ENCODE results near the gene TRAPPC5.
A peak's percentile ranks its signal among the peaks of the same experiment; 100 is the strongest.

Gene TRAPPC5

GRCh38 chr19:7709932-7710460, 29.4 kb downstream of the TRAPPC5 start:
- Histone ChIP-seq H3K36me3 (ENCODE audit: insufficient read depth, low read length) (no peaks in the 10 kb centered on the region), H3K4me1 (ENCODE audit: insufficient read depth, low read length) (no peaks in the 10 kb centered on the region), H3K9ac (ENCODE audit: low read depth, low read length) (no peak overlapping the region), H3K9me3 (ENCODE audit: control insufficient read depth, insufficient read depth, low read length) (no peaks in the 10 kb centered on the region)

GRCh38 chr19:7710616-7711015, 30.0 kb downstream of the TRAPPC5 start:
- H3K9me3 ChIP-seq (ENCODE audit: control insufficient read depth, insufficient read depth, low read length): no peaks in the 10 kb centered on the region
- H3K4me1 ChIP-seq (ENCODE audit: insufficient read depth, low read length): no peaks in the 10 kb centered on the region
- no peaks in the 10 kb centered on the region for H3K36me3 ChIP-seq (ENCODE audit: insufficient read depth, low read length)
- no peak overlapping the region for H3K9ac ChIP-seq (ENCODE audit: low read depth, low read length)

- Histone ChIP-seq H3K4me1 (ENCODE audit: insufficient read depth, low read length) (no peaks in the 10 kb centered on the region), H3K36me3 (ENCODE audit: insufficient read depth, low read length) (no peaks in the 10 kb centered on the region), H3K9ac (ENCODE audit: low read depth, low read length) (no peak overlapping the region), H3K9me3 (ENCODE audit: control insufficient read depth, insufficient read depth, low read length) (no peaks in the 10 kb centered on the region)
Observed at GRCh38 chr19:7715671-7716070, 35.0 kb downstream of the TRAPPC5 start.

GRCh38 chr19:7716762-7717161, 36.1 kb downstream of the TRAPPC5 start:
- no peaks in the 10 kb centered on the region for H3K9me3 ChIP-seq (ENCODE audit: control insufficient read depth, insufficient read depth, low read length)
- no peak overlapping the region for H3K9ac ChIP-seq (ENCODE audit: low read depth, low read length)
- H3K36me3 ChIP-seq (ENCODE audit: insufficient read depth, low read length): no peaks in the 10 kb centered on the region
- H3K4me1 ChIP-seq (ENCODE audit: insufficient read depth, low read length): no peaks in the 10 kb centered on the region

- Histone ChIP-seq H3K9ac (ENCODE audit: low read depth, low read length) (no peak overlapping the region), H3K36me3 (ENCODE audit: insufficient read depth, low read length) (no peaks in the 10 kb centered on the region), H3K4me1 (ENCODE audit: insufficient read depth, low read length) (no peaks in the 10 kb centered on the region)
Observed at GRCh38 chr19:7718668-7719067, 38.0 kb downstream of the TRAPPC5 start.

GRCh38 chr19:7720351-7720750, 39.7 kb downstream of the TRAPPC5 start:
- Histone ChIP-seq H3K9me3 (ENCODE audit: control insufficient read depth, insufficient read depth, low read length) (no peaks in the 10 kb centered on the region), H3K9ac (ENCODE audit: low read depth, low read length) (no peak overlapping the region), H3K36me3 (ENCODE audit: insufficient read depth, low read length) (no peaks in the 10 kb centered on the region), H3K4me1 (ENCODE audit: insufficient read depth, low read length) (no peaks in the 10 kb centered on the region)

More at GRCh38 chr19:7718668-7719067, 38.0 kb downstream of the TRAPPC5 start:
- no peaks in the 10 kb centered on the region for H3K9me3 ChIP-seq (ENCODE audit: control insufficient read depth, insufficient read depth, low read length)

GRCh38 chr19:7722231-7722651, 41.6 kb downstream of the TRAPPC5 start:
- no peak overlapping the region for H3K9ac ChIP-seq (ENCODE audit: low read depth, low read length)
- no peaks in the 10 kb centered on the region for H3K9me3 ChIP-seq (ENCODE audit: control insufficient read depth, insufficient read depth, low read length)
- no peaks in the 10 kb centered on the region for H3K36me3 ChIP-seq (ENCODE audit: insufficient read depth, low read length)
- no peaks in the 10 kb centered on the region for H3K4me1 ChIP-seq (ENCODE audit: insufficient read depth, low read length)

- Histone ChIP-seq H3K9ac (ENCODE audit: low read depth, low read length) (no peak overlapping the region), H3K36me3 (ENCODE audit: insufficient read depth, low read length) (no peaks in the 10 kb centered on the region), H3K4me1 (ENCODE audit: insufficient read depth, low read length) (no peaks in the 10 kb centered on the region)
Observed at GRCh38 chr19:7725791-7726190, 45.2 kb downstream of the TRAPPC5 start.

GRCh38 chr19:7729211-7729610, 48.6 kb downstream of the TRAPPC5 start:
- Histone ChIP-seq H3K4me1 (ENCODE audit: insufficient read depth, low read length) (no peaks in the 10 kb centered on the region), H3K9ac (ENCODE audit: low read depth, low read length) (peak overlapping the region; percentile 17; the same call in 1 of the 2 replicates), H3K9me3 (ENCODE audit: control insufficient read depth, insufficient read depth, low read length) (no peaks in the 10 kb centered on the region), H3K36me3 (ENCODE audit: insufficient read depth, low read length) (no peaks in the 10 kb centered on the region)

More at GRCh38 chr19:7725791-7726190, 45.2 kb downstream of the TRAPPC5 start:
- no peaks in the 10 kb centered on the region for H3K9me3 ChIP-seq (ENCODE audit: control insufficient read depth, insufficient read depth, low read length)

GRCh38 chr19:7729831-7730285, 49.2 kb downstream of the TRAPPC5 start:
- H3K9ac ChIP-seq (ENCODE audit: low read depth, low read length): peak overlapping the region; percentile 45
- H3K4me1 ChIP-seq (ENCODE audit: insufficient read depth, low read length): no peaks in the 10 kb centered on the region
- H3K9me3 ChIP-seq (ENCODE audit: control insufficient read depth, insufficient read depth, low read length): no peaks in the 10 kb centered on the region
- no peaks in the 10 kb centered on the region for H3K36me3 ChIP-seq (ENCODE audit: insufficient read depth, low read length)

- Histone ChIP-seq H3K4me1 (ENCODE audit: insufficient read depth, low read length) (no peaks in the 10 kb centered on the region), H3K9me3 (ENCODE audit: control insufficient read depth, insufficient read depth, low read length) (no peaks in the 10 kb centered on the region), H3K9ac (ENCODE audit: low read depth, low read length) (peak overlapping the region; percentile 45), H3K36me3 (ENCODE audit: insufficient read depth, low read length) (no peaks in the 10 kb centered on the region)
Observed at GRCh38 chr19:7730286-7731217, 49.9 kb downstream of the TRAPPC5 start.

- H3K36me3 ChIP-seq (ENCODE audit: insufficient read depth, low read length): no peaks in the 10 kb centered on the region
- no peaks in the 10 kb centered on the region for H3K9me3 ChIP-seq (ENCODE audit: control insufficient read depth, insufficient read depth, low read length)
- no peak overlapping the region; the same call in 1 of the 2 replicates for H3K9ac ChIP-seq (ENCODE audit: low read depth, low read length)
- no peaks in the 10 kb centered on the region for H3K4me1 ChIP-seq (ENCODE audit: insufficient read depth, low read length)
Observed at GRCh38 chr19:7731218-7731595, 50.6 kb downstream of the TRAPPC5 start.

- Histone ChIP-seq H3K9me3 (ENCODE audit: control insufficient read depth, insufficient read depth, low read length) (no peaks in the 10 kb centered on the region), H3K9ac (ENCODE audit: low read depth, low read length) (no peak overlapping the region), H3K4me1 (ENCODE audit: insufficient read depth, low read length) (no peaks in the 10 kb centered on the region), H3K36me3 (ENCODE audit: insufficient read depth, low read length) (no peaks in the 10 kb centered on the region)
Observed at GRCh38 chr19:7731615-7732014, 51.0 kb downstream of the TRAPPC5 start.

- Histone ChIP-seq H3K9ac (ENCODE audit: low read depth, low read length) (no peak within 1 kb of the TSS; the same call in 1 of the 2 replicates), H3K36me3 (ENCODE audit: insufficient read depth, low read length) (no peaks in the 10 kb centered on the region), H3K9me3 (ENCODE audit: control insufficient read depth, insufficient read depth, low read length) (no peaks in the 10 kb centered on the region), H3K4me1 (ENCODE audit: insufficient read depth, low read length) (no peaks in the 10 kb centered on the region)
Observed at GRCh38 chr19:7732045-7732444, 51.4 kb downstream of the TRAPPC5 start, which contains the start of gene CLEC4G. Gene CLEC4G (minus strand): TSS chr19:7732110. CDS start chr19:7732102, 8 bp downstream.

GRCh38 chr19:7733376-7733775, 52.7 kb downstream of the TRAPPC5 start:
- no peak overlapping the region for H3K9ac ChIP-seq (ENCODE audit: low read depth, low read length)
- H3K4me1 ChIP-seq (ENCODE audit: insufficient read depth, low read length): no peaks in the 10 kb centered on the region
- H3K9me3 ChIP-seq (ENCODE audit: control insufficient read depth, insufficient read depth, low read length): no peaks in the 10 kb centered on the region
- no peaks in the 10 kb centered on the region for H3K36me3 ChIP-seq (ENCODE audit: insufficient read depth, low read length)

All from ES-I3 (cell line).